DOHH2 (cell line): ENCODE measurements around the gene CEP112.

Experiments
- CTCF ChIP-seq: fragments of 200-600 bp; sonication (generic); IDR thresholded peaks from one replicate; pipeline ENCODE4 v1.5.1; 2014; ENCODE audit warnings: antibody characterized with exemption, mild to moderate bottlenecking, low read depth, low read length; ENCODE audit not compliant: poor library complexity, severe bottlenecking
- EZH2phosphoT487 ChIP-seq: fragments of 200-600 bp; sonication (generic); IDR thresholded peaks from 2 replicates; pipeline ENCODE4 v1.6.1; 2017; ENCODE audit warnings: borderline replicate concordance, mild to moderate bottlenecking, antibody characterized with exemption, low read length, moderate library complexity, mixed read lengths

DNA sequence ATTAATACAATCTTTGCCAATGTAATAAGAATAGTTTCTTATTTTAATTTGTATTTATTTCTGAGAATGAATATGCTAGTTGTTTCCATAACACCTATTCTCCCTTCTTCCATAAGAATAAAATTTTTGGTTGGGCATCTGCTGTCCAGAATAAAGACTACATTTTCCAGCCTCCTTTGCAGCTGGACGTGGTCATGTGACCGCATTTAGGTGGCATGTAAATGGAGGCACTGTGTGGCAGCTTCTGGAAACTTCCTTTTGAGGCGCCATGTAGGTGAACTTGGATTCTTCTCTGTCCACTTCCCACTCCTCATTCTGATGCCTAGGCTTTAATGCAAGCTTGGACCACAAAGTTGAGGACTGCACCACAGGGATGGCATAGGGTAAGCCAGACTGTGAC is 415.0 kb downstream of the CEP112 start:
- TF ChIP-seq CTCF (no peak), EZH2phosphoT487 (no peak)
